ENCODE results near the gene TNFRSF6B.

TNFRSF6B gene

GRCh38 chr20:63740070-63740626 lies 43.7 kb downstream of the TNFRSF6B start:
- peak; percentile 73 for DNase-seq

GRCh38 chr20:63740627-63741353 lies 44.3 kb downstream of the TNFRSF6B start:
- DNase-seq, result peak; percentile 81

- no peak for DNase-seq
Observed at GRCh38 chr20:63741354-63741675, 44.9 kb downstream of the TNFRSF6B start.

GRCh38 chr20:63741676-63742380 lies 45.4 kb downstream of the TNFRSF6B start:
- no peak for DNase-seq

GRCh38 chr20:63742381-63743024 lies 46.1 kb downstream of the TNFRSF6B start:
- no peak for DNase-seq

GRCh38 chr20:63743210-63743970 lies 46.9 kb downstream of the TNFRSF6B start:
- DNase-seq, result no peak

- no peak for DNase-seq
Observed at GRCh38 chr20:63744158-63744557, 47.7 kb downstream of the TNFRSF6B start.

- DNase-seq, result no peak
Observed at GRCh38 chr20:63744574-63745423, 48.3 kb downstream of the TNFRSF6B start.

GRCh38 chr20:63745424-63745805 lies 49.0 kb downstream of the TNFRSF6B start:
- DNase-seq, result no peak

GRCh38 chr20:63745961-63746731 lies 49.7 kb downstream of the TNFRSF6B start:
- no peak for DNase-seq

- no peak for DNase-seq
Observed at GRCh38 chr20:63746751-63747315, 50.4 kb downstream of the TNFRSF6B start.

- DNase-seq, result no peak
Observed at GRCh38 chr20:63747622-63748069, 51.2 kb downstream of the TNFRSF6B start.

Data from NCI-H69 (cell line).